ENCODE data around the gene DFFB.
"Not testable (repeated sequence)": the region's sequence is repeated elsewhere in the genome, so short reads cannot be mapped to it uniquely, and the experiment has no call there.

DFFB gene

DNA sequence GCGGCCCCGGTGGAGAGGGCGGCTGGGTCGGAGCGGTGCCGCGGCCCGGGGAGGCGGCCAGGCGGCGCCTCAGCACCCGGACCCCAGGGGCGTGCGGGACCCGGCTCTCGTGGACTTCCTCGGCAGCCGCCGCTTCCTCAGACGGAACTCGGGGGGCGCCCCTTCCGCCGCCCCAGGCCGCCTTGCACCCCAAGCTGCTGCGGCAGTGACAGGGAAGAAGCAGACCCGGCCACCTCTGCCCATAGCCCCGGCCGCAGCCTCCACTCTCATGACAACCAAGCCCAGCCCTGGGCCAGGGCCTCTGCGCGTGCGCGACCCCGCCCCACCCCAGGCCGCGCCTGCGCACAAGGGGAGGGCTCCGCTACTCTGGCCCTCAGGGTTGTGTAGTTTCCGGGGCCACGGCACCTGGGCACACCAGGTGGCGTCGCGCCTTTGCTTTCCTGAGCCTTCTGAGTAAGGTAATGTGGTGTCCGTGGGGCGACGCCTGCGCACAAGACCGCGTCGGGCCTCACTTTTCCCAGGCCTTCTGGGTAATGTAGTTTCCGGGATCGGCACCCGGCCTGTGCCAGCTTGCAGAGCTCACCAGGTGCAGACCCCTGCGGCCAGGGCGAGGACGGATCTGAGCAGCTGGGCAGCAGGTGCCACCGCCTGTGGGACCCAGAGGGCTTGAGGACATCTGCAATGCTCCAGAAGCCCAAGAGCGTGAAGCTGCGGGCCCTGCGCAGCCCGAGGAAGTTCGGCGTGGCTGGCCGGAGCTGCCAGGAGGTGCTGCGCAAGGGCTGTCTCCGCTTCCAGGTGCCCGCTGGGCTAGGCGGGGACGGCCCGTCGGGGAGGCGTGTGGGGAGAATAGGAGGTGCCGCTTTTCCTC, at the start of gene DFFB, which contains the start of gene CEP104:
DFFB (plus strand) TSS at position 554 of the 868 bp plus-strand sequence; CDS start at position 682, 128 bp downstream.
CEP104 (minus strand) TSS at position 289 of the 868 bp plus-strand sequence. CDS start 4,804 bp downstream, outside the sequence.
- peak; percentile 46 for DNase-seq

GRCh38 chr1:3807769-3808168, 49.5 kb upstream of the DFFB start:
- DNase-seq = no peak

DNA sequence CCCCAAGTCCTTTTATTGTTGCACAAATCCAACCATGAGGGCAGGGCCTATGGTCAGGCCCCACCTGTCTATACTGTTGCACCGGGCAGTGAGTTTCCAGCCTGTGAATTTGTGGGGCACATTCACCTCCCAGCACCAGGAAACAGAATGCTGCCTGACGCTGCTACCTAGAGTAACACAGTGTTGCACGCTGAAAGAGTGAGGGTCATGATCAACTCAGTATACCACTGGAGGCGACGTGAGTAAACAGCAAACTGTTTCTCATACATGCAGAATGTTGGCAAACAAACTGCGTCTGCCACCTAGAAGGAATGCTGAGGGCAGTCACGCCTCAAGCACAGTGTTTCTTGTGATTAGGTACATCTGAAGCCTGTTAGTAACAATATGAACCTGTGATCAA, 47.6 kb upstream of the DFFB start:
- no peak for DNase-seq

DNA sequence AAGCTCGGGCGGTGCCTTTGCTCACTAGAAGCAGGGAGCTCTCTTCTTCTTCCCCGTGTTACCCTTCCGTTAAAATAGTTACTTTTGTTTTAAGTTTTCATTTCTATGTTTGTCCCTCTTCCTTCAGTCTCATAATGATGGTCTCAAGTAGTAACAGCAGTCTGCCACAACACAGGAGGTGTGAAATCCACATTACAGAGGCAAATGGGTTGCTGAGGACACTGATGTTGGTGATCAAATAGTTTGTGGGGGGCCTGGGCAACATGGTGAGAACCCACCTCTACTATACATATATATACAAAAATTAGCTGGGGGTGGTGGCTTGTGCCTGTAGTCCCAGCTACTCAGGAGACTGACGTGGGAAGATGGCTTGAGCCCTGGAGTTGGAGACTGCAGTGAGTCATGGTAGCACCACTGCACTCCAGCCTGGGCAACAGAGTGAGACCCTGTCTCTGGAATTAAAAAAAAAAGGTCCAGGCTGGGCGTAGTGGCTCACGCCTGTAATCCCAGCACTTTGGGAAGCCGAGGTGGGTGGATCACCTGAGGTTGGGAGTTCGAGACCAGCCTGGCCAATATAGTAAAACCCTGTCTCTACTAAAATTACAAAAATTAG, 47.0 kb upstream of the DFFB start:
- not testable (repeated sequence) for DNase-seq

DNA sequence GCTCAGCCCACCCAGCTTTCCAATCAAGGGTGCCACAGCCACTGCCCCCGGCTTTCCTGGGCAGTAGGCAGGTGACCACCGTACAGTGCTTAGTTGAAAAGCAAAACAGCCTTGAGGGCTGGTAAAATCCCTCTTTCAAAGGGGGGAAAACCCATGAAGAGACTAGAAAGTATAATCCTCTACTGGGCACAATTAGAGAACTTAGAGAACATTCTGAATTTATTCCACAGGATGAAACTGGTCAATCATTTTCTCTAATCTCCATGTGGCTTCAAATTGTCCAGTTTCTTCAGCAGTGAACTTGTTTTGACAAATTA, 45.7 kb upstream of the DFFB start:
- DNase-seq = no peak

DNA sequence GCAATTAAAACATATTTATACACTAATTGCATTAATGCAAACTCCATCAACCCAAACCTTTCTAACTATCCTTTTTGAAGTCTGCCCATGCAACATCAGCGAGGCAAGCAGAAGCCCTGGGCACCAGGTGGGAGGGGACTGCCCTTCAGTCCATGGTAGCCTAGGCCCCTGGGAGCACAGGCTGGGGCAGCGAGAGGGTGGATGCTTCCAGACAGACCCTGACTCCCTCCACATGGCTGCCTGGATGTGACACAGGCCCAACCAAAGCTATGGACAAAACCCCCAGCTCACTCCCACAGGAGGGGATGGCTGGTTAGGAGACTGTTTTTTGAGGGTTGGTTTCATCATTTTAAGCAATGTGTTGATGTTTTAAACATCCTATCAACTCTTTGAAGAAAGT, 43.2 kb upstream of the DFFB start:
- no peak for DNase-seq

DNA sequence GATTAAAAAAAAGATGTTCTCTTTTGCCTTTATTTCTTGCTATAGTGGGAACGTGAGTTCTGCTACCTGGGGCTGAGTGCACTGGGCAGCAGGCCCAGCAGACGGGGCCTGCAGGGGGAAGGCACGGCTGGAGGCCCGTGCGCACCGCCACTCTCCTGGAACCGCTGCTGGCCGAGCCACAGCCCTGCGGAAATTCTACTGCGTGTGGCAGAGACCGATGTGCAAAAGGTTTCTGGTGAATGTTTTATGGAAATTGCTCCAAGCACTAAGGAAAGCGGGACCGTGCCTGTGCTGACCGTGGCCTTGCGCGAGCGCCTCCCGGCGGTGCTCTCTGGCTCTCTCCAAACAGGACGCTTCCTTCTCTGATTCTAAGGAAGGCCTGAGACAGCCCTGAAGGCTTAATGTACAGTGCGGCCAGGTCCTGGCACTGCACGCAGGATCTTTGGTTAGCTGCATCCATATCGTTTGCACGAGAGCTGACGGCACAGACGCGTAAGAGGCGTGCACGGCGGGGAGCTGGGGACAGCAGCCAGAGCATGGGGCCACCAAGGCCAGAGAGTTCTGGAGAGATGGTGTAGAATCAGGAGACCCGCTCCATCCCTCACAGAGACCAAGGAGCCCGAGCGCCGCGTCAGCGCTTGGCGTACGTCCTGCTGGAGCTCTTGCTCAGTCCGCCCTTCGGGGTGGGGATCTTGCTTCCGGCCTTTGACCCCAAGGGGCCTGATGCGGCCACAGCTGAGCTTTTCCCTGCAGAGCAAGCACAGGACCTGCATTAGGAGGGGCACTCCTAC, 42.3 kb upstream of the DFFB start:
- DNase-seq = no peak

GRCh38 chr1:3816331-3817137, 40.7 kb upstream of the DFFB start:
- DNase-seq = no peak

GRCh38 chr1:3817138-3817740, 40.0 kb upstream of the DFFB start:
- no peak for DNase-seq

- DNase-seq = no peak
These were observed 39.3 kb upstream of the DFFB start for GRCh38 chr1:3817821-3818597.

- no peak for DNase-seq
These were observed 37.5 kb upstream of the DFFB start for GRCh38 chr1:3819771-3820200.

DNA sequence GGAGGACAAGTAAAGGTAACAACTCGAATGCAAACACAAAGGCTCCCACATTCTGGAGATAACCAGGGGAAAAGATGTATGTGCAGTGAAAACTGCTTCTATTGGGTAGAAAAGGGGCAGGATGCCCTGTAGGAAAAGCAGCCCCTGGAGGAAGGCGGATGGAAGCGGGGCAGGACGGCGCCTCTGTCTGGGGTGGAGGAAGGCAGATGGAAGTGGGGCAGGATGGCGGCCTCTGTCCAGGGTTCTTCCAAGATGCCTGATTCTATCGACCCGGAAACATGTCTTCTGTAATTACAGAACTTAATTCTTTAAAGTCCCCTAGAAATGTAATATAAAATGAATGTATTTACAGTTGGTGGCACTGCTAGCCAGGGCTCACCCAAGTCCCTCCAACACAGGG, 37.0 kb upstream of the DFFB start:
- DNase-seq = no peak

DNA sequence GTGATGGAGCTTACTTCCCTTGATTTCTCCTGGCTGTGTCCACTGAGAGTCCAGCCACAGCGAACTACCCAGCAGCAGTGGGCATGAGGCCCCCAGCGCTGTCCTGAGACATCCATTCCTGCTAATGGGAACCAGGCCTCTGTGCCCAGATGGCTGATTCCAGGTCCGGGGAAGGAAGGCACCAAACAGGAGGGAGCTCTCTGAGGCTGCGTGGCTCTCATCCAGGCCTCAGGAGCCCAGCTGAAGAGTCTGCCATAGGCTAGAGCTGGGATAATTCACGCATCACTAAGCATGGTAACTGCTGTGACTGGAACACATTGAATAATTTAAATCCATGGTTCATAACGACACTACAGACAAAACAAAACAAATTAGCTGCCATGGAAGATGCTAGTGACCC, 36.3 kb upstream of the DFFB start:
- DNase-seq = no peak

DNA sequence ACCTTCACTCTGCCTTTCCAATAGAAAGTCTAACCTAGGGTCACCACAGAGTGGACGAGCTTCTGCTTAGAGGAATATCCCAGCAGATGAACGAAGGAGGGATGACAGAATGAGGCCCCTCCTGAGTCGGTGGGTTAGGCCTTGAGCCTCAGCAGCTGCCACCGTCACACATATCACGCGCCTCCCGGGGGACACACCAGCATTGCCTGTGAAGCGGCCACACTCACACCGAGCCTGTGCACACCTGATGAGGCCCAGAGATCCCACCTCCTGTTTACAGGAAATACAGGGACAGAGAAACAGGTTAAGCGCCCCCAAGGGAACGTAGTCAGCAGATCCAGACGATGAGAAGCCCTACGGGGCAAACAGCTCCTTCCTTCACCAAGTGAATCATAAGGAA, 35.8 kb upstream of the DFFB start:
- no peak for DNase-seq

GRCh38 chr1:3821908-3822307, 35.4 kb upstream of the DFFB start:
- DNase-seq = no peak

- no peak for DNase-seq
These were observed 34.9 kb upstream of the DFFB start for GRCh38 chr1:3822421-3822820.

GRCh38 chr1:3824650-3825049, 32.6 kb upstream of the DFFB start:
- no peak for DNase-seq

DNA sequence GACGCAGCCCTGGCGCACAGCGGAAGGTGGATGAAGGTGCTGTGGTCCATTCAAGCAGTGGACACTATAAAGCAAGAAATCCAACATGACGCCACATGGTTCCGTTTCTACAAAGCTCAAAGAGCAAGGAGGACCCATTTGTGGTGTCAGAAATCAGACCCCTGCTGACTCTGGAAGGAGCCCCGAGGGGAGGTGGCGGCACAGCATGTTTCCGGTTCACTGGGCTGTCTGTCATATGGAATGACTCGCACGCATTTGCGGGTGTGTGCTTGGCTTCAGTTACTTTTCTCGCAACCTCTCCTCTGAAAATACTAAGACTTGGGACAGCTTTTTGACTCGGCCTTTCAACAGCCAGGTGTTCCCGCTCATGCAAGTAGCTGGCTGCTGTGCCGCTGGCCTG, 31.9 kb upstream of the DFFB start:
- no peak for DNase-seq

DNA sequence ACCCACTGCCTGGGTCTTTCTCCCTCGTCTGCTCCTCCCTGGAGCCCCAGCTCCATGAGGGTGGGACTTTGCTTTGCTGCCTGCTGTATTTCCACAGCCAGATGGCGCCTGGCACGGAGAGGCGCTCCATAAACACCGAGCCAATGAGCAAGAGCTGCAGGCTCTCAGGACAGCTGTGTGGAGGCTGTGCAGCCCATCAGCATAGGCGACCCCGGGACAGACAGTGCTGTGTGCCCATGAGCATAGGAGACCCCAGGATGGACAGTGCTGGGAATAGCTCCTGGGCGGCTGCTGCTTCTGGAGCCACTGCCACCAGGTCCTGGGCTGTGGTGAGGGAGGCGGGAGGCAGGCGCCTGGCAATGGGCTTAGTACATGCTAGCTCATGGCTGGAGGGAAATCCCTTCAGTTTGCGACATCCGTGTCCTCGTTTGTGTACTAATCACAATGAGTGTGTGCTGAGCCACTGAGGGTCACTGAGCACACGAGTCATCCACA, 29.4 kb upstream of the DFFB start:
- no peak for DNase-seq

GRCh38 chr1:3828391-3828790, 28.9 kb upstream of the DFFB start:
- no peak for DNase-seq

GRCh38 chr1:3831689-3832088, 25.6 kb upstream of the DFFB start:
- no peak for DNase-seq

All from SIG-M5 (cell line).